LNCaP clone FGC (cell line): ENCODE measurements around the gene C20orf141.
"Not testable (repeated sequence)": the region's sequence is repeated elsewhere in the genome, so short reads cannot be mapped to it uniquely, and the experiment has no call there.

Source experiments
- DNase-seq: peaks from one replicate; pipeline ENCODE4 v3.0.0-alpha.2; 2011; ENCODE audit warnings: low read depth
- H3K4me3 ChIP-seq: 2 replicates; pipeline ENCODE4 v1.5.1; 2011; ENCODE audit warnings: mild to moderate bottlenecking, low read depth, low read length, control low read depth
- TF ChIP-seq, protein P1 (sequence below): IDR thresholded peaks from 2 replicates; pipeline ENCODE4 v1.5.1; 2012; ENCODE audit warnings: mild to moderate bottlenecking; ENCODE audit not compliant: control insufficient read depth, insufficient read depth; ENCODE audit errors: extremely low read depth

Gene C20orf141

DNA sequence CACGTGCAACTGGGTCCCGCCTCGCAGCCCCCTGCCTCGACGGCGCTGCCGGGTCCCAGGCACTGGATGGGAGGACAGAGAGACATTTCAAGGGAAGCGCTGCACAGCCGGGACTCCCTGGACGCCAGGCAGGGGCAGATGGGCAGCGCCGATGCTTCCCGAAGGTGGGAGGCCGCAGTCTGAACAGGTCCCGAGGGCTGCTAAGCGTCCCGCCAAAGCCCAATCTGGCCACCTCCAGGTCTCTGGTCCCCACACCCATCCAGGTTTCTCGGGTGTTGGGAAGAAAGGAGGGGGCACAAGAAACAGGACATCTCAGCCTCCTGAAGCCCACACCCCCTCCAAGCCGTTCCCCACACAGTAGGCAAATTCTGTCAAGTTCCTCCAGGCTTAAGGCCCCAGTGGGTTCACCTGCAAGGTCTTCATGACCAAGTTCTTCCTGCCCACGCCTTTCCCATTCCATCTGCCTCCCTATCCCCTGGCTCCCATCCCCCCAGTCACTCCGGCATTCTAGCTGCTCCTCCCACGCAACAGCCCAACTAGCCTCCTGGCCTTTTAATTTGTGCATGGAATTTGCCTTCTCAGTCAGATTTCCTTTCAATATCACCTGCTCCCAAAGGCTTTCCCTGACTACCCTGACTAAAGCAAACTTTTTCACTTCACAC lies 9.0 kb upstream of the C20orf141 start:
- H3K4me3 ChIP-seq, result no peak overlapping the region
- DNase-seq, result no peak

DNA sequence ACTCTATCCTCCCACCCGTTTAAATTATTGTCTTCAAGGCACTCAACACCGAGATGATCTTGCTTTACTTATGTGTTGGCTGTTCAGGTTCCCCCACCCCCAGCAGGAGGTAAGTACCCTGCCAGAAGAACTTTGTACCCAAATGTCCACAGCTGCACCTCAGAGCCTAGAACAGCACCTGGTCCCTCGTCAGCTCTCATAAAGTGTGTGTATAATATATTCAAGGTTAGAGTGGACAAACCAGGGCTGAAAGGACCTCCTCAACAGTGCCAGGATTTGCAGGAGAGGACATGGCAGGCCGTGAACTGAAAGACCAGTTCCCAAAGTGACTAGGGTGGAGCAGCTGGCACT lies 8.5 kb upstream of the C20orf141 start:
- TF ChIP-seq, protein P1, sequence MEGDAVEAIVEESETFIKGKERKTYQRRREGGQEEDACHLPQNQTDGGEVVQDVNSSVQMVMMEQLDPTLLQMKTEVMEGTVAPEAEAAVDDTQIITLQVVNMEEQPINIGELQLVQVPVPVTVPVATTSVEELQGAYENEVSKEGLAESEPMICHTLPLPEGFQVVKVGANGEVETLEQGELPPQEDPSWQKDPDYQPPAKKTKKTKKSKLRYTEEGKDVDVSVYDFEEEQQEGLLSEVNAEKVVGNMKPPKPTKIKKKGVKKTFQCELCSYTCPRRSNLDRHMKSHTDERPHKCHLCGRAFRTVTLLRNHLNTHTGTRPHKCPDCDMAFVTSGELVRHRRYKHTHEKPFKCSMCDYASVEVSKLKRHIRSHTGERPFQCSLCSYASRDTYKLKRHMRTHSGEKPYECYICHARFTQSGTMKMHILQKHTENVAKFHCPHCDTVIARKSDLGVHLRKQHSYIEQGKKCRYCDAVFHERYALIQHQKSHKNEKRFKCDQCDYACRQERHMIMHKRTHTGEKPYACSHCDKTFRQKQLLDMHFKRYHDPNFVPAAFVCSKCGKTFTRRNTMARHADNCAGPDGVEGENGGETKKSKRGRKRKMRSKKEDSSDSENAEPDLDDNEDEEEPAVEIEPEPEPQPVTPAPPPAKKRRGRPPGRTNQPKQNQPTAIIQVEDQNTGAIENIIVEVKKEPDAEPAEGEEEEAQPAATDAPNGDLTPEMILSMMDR, result no peak
- DNase-seq, result no peak
- no peak overlapping the region for H3K4me3 ChIP-seq

More for the DNA sequence above, 9.0 kb upstream of the C20orf141 start:
- TF ChIP-seq, protein P1, result no peak

DNA sequence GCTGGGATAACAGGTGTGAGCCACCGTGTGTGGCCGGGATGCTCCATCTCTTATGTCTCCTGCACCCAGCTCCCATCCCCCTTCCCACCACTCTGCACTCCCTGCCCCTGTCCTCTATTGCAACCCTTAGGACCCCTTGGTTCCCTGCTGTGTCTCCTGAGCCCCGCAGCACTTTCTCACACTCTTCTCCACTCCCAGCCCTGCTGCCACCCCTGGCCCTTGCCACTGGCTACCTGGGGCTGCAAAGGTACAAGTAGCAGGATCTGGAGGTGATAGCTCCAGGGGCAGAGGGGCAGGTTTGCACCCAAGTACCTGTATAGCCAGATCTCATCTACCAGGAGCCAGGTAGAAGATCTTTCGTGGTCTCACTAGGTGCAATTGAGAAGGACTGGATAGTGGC lies 7.8 kb upstream of the C20orf141 start:
- no peak for DNase-seq
- TF ChIP-seq, protein P1, result no peak
- H3K4me3 ChIP-seq, result no peak overlapping the region

DNA sequence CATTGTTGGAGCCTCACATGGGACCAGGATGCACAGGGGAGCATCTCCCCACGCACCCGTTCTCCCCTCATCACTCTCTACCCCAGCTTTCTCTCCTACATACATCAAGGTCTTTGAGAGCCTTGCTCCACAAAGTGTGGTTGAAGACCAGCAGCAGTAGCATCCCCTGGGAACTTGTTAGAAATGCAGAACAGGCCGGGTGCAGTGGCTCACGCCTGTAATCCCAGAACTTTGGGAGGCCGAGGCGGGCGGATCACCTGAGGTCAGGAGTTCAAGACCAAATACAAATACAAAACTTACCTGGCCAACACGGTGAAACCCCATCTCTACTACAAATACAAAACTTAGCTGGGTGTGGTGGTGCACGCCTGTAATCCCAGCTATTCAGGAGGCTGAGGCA lies 6.9 kb upstream of the C20orf141 start:
- not testable (repeated sequence) for DNase-seq

DNA sequence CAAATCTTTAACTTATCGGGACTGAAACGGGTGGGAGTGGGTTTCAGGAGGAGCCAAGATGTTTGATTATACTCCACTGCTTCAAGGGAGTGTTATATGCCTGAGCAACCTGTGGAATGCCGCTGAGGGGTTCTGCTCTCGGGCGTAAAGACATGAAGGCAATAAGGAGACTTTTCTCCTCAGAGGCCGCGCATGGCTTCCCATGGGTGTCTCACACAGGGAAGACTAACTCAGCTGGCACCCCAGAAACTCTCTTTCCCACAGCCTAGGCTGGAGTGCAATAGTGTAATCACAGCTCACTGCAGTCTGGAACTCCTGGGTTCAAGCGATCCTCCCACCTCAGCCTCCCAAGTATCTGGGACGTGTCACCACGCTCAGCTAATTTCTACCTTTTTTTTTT lies 5.1 kb upstream of the C20orf141 start:
- no peak overlapping the region for H3K4me3 ChIP-seq
- TF ChIP-seq, protein P1, result no peak
- DNase-seq, result no peak

More for the DNA sequence above, 6.9 kb upstream of the C20orf141 start:
- not testable (repeated sequence) for H3K4me3 ChIP-seq

DNA sequence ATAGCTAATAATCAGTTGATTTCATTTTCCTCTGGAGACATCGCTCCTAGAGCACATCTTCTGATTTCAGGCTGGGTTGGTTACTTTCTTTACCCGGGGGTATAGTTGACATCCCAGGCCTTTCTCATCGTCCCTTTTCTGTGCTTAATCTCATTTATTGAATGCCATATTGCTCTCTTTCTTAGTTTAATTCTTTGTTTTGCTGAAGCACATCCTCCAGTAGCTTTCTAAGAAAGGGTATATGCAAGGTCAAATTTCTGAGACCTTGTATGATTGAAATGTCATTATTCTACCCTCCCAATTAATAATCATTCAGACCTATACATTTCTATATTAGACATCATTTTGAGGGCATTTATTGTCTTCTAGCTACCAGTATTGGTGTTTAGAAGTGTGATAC lies 2.6 kb upstream of the C20orf141 start:
- DNase-seq, result no peak
- TF ChIP-seq, protein P1, result no peak
- H3K4me3 ChIP-seq, result no peak overlapping the region

DNA sequence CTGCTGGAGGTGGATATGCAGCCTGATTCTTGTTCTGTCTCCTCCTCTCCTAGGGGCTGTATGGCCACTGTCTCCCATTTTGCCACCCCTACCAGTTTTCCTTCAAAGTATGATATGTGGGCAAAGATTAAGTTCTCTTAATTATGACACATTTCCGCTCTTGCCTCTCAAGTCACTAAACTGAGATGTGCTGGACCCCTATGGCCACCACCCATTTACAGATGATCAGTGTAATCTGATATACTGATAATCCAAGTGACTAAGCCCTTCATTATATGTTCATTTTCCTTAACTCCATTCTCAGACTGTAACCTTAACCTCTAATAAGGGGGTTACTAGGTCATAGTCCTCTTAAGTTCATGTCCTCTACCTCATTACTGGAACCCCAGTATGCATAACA lies 711 bp upstream of the C20orf141 start:
- DNase-seq, result no peak
- no peak overlapping the region for H3K4me3 ChIP-seq
- TF ChIP-seq, protein P1, result no peak
